Right hindlimb (tissue), 1 donor: Measurements from ENCODE around the gene MCM9.

Source experiments
- DNase-seq: peaks from one replicate; pipeline ENCODE4 v3.0.0-alpha.2; 2018

MCM9 gene

GRCh38 chr6:118764766-118765165, 170.2 kb downstream of the MCM9 start:
- DNase-seq = no peak
